ENCODE data around the gene MRPL24. TPM values are rescaled to one million over a fixed set of nuclear protein-coding genes. Genes with fewer than 3 reads are reported as not detected.

The MRPL24 gene
- polyA plus RNA-seq, 2 of the 4 experiments (the other 2 are of a cell fraction): 170 to 198 TPM

GRCh38 chr1:156721131-156721530 lies 19.8 kb downstream of the MRPL24 start:
- FAIRE-seq: no peak

GRCh38 chr1:156717351-156717750 lies 23.5 kb downstream of the MRPL24 start:
- CTCF ChIA-PET: interaction anchor here (1.6 to 52.1 kb wide), 3 partner anchors 1 to 59 kb away, joined by 4 to 2258 read pairs (median 2258); partner anchors contain the start of genes CRABP2, ISG20L2, METTL25B and NES
- POLR2A ChIA-PET: no interaction called here
- FAIRE-seq: no peak
- WGBS (ENCODE audit: missing lambda C conversion rate): 94% methylated on average over 4 of the region's 4 CpGs
- Histone ChIP-seq H3K27ac (no peak overlapping the region), H3K4me3 (no peak overlapping the region), H3K4me2 (no peak overlapping the region), H3K4me1 (peaks cover 16% of the 10 kb centered on the region; the same call in 2 of the 3 replicates), H3K9me3 (no peaks in the 10 kb centered on the region)
- ATAC-seq: no peak
- no peak for DNase-seq (ENCODE audit: low read depth in 1 of 2, low spot score in 1 of 2)
- TF ChIP-seq TP53 (CRISPR knock-in tag; IDR thresholded peaks at IDR 0.05) (no peak), RCOR1 (IDR thresholded peaks at IDR 0.05; ENCODE audit: low read depth, low read length) (no peak), MAZ (IDR thresholded peaks at IDR 0.05; ENCODE audit: borderline replicate concordance, low read depth, low read length) (no peak), RFX5 (IDR thresholded peaks at IDR 0.05) (no peak), MYC (IDR thresholded peaks at IDR 0.05; ENCODE audit: borderline replicate concordance, low read length) (no peak), ZSCAN20 (CRISPR knock-in tag; IDR thresholded peaks at IDR 0.05) (no peak), FOXS1 (CRISPR knock-in tag; IDR thresholded peaks at IDR 0.05) (no peak), NR3C1 (IDR thresholded peaks at IDR 0.05) (no peak), RARB (CRISPR knock-in tag; IDR thresholded peaks at IDR 0.05) (no peak), SMC3 (IDR thresholded peaks at IDR 0.05) (no peak), RAD21 (conservative IDR thresholded peaks at IDR 0.05 in 1 of 2, IDR thresholded peaks at IDR 0.05 in 1 of 2) (no peak)

More at GRCh38 chr1:156721131-156721530, 19.8 kb downstream of the MRPL24 start:
- H3K27ac ChIP-seq: no peak overlapping the region
- no peak for DNase-seq (ENCODE audit: low read depth in 1 of 2, low spot score in 1 of 2)
- POLR2A ChIA-PET: interaction anchor here (1.0 kb wide), 1 partner anchor 31 kb away, joined by 3 read pairs; no protein-coding TSS in a partner anchor
- CTCF ChIA-PET: interaction anchor here (0.7 to 42.3 kb wide), 7 partner anchors 14 to 139 kb away, joined by 3 to 2258 read pairs (median 5); partner anchors contain the start of genes CRABP2, NES and NTRK1
- TF ChIP-seq TP53 (CRISPR knock-in tag; IDR thresholded peaks at IDR 0.05) (no peak), PHF8 (IDR thresholded peaks at IDR 0.05; ENCODE audit: borderline replicate concordance, low read depth) (no peak), NPAS2 (CRISPR knock-in tag; IDR thresholded peaks at IDR 0.05; ENCODE audit: borderline replicate concordance) (no peak), BHLHE40 (IDR thresholded peaks at IDR 0.05; ENCODE audit: low read depth, low read length) (no peak), BCL3 (IDR thresholded peaks at IDR 0.05) (no peak)
- no peak overlapping the region for H3K4me3 ChIP-seq
- H3K4me2 ChIP-seq: no peak overlapping the region
- 92% methylated on average over 2 of the region's 2 CpGs for WGBS (ENCODE audit: missing lambda C conversion rate)
- no peak for ATAC-seq
- H3K4me1 ChIP-seq: peaks cover 12% of the 10 kb centered on the region
- H3K9me3 ChIP-seq: no peaks in the 10 kb centered on the region

- TF ChIP-seq BHLHE40 (IDR thresholded peaks at IDR 0.05; ENCODE audit: low read depth, low read length) (no peak), FOSB (CRISPR knock-in tag; IDR thresholded peaks at IDR 0.05) (no peak), RARB (CRISPR knock-in tag; IDR thresholded peaks at IDR 0.05) (no peak), ZFP36 (IDR thresholded peaks at IDR 0.05; ENCODE audit: borderline replicate concordance, partially characterized antibody) (no peak), RCOR1 (IDR thresholded peaks at IDR 0.05; ENCODE audit: low read depth, low read length) (no peak), REST (IDR thresholded peaks at IDR 0.05) (no peak), CEBPB (IDR thresholded peaks at IDR 0.05) (no peak), TP53 (CRISPR knock-in tag; IDR thresholded peaks at IDR 0.05) (no peak), CBX8 (IDR thresholded peaks at IDR 0.05) (no peak), HOXB5 (CRISPR knock-in tag; IDR thresholded peaks at IDR 0.05) (no peak), FOSL2 (IDR thresholded peaks at IDR 0.05) (no peak), FOSL2 (CRISPR knock-in tag; IDR thresholded peaks at IDR 0.05) (no peak), SREBF2 (IDR thresholded peaks at IDR 0.05) (no peak), ZNF302 (CRISPR knock-in tag; IDR thresholded peaks at IDR 0.05) (no peak), RAD21 (conservative IDR thresholded peaks at IDR 0.05 in 1 of 2, IDR thresholded peaks at IDR 0.05 in 1 of 2) (no peak), KDM1A (IDR thresholded peaks at IDR 0.05; ENCODE audit: low read depth) (no peak), EHF (CRISPR knock-in tag; IDR thresholded peaks at IDR 0.05) (no peak), CTCF (IDR thresholded peaks at IDR 0.05) (no peak), SMC3 (IDR thresholded peaks at IDR 0.05) (no peak), RFX5 (IDR thresholded peaks at IDR 0.05) (no peak)
- Histone ChIP-seq H3K4me1 (peaks cover 35% of the 10 kb centered on the region), H3K9me3 (no peaks in the 10 kb centered on the region), H3K27ac (no peak overlapping the region), H3K4me3 (no peak overlapping the region), H3K4me2 (no peak overlapping the region)
- POLR2A ChIA-PET: interaction anchor here (1.7 kb wide), 1 partner anchor 14 kb away, joined by 7 read pairs; the partner anchor contains the start of genes ISG20L2 and METTL25B
- FAIRE-seq (no peak), ATAC-seq (no peak), DNase-seq (ENCODE audit: low read depth in 1 of 2, low spot score in 1 of 2) (no peak)
- WGBS (ENCODE audit: missing lambda C conversion rate): 92% methylated on average over 3 of the region's 3 CpGs
- CTCF ChIA-PET: interaction anchor here (0.8 to 52.1 kb wide), 4 partner anchors 2 to 88 kb away, joined by 3 to 2258 read pairs (median 1176); partner anchors contain the start of genes CRABP2, ISG20L2, METTL25B and NES
These were observed 26.1 kb downstream of the MRPL24 start for GRCh38 chr1:156714830-156715229.

All from A549 (cell line).